Measurements from ENCODE around the gene GPX3.

DNA sequence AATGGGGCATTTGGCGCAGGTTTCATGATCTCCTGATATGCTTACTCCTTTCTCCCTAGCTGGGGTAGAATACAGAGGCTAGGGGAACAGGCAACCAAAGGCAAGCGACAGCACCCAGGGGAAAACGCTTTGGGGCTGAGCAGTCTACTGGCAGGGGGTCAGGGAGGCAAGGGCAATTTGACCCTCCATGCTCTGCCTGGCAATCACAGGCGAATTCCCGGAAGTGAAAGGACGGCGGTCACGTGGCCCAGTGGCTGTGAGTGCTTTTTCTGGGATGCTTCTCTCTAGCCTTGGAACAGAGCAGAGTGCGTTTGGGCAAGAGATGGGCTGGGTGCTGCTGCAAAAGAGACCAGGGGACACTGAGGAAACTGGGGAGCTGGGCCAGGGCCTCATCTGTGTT, 5.7 kb downstream of the GPX3 start:
- TF ChIP-seq CTCF (IDR thresholded peaks at IDR 0.05; ENCODE audit: low read length) (no peak), EZH2phosphoT487 (IDR thresholded peaks at IDR 0.05; ENCODE audit: low read length) (no peak), EZH2 (optimal IDR thresholded peaks at IDR 0.05; ENCODE audit: low read depth, low read length) (no peak)
